ES-I3 (cell line): ENCODE results near the gene HBM.
"Not testable (repeated sequence)": the region's sequence is repeated elsewhere in the genome, so short reads cannot be mapped to it uniquely, and the experiment has no call there.

Experiments used
- H3K36me3 ChIP-seq: 2 replicates; pipeline ENCODE4 v1.6.1; 2013; ENCODE audit warnings: mild to moderate bottlenecking, low read length, control low read depth, moderate library complexity; ENCODE audit not compliant: insufficient read depth
- H3K4me1 ChIP-seq: 2 replicates; pipeline ENCODE4 v1.6.1; 2013; ENCODE audit warnings: mild to moderate bottlenecking, control low read depth, low read length; ENCODE audit not compliant: insufficient read depth
- H3K9ac ChIP-seq: 2 replicates; pipeline ENCODE4 v1.6.1; 2013; ENCODE audit warnings: low read depth, mild to moderate bottlenecking, low read length, moderate library complexity
- H3K9me3 ChIP-seq: 2 replicates; pipeline ENCODE4 v1.6.1; 2013; ENCODE audit warnings: mild to moderate bottlenecking, low read length, moderate library complexity; ENCODE audit not compliant: control insufficient read depth, insufficient read depth

Gene HBM

GRCh38 chr16:170088-170507 is 4.3 kb downstream of the HBM start:
- not testable (repeated sequence) for H3K36me3 ChIP-seq, H3K9ac ChIP-seq, H3K9me3 ChIP-seq, H3K4me1 ChIP-seq

- no peaks in the 10 kb centered on the region for H3K9me3 ChIP-seq
- no peaks in the 10 kb centered on the region for H3K36me3 ChIP-seq
- H3K9ac ChIP-seq, result no peak overlapping the region
- 0 out of 2 replicates have a peak, but pooled peaks cover 4% of the 10 kb centered on the region for H3K4me1 ChIP-seq
Measured at GRCh38 chr16:170788-171187, 5.0 kb downstream of the HBM start.

- not testable (repeated sequence) for H3K4me1 ChIP-seq, H3K9ac ChIP-seq, H3K9me3 ChIP-seq, H3K36me3 ChIP-seq
Measured at GRCh38 chr16:172374-172941, 6.7 kb downstream of the HBM start, which contains the start of gene HBA2. Gene HBA2 (plus strand): TSS chr16:172876. CDS start chr16:172913, 37 bp downstream.

- H3K9me3 ChIP-seq, H3K9ac ChIP-seq, H3K4me1 ChIP-seq, H3K36me3 ChIP-seq: not testable (repeated sequence)
Measured at GRCh38 chr16:173211-173854, 7.6 kb downstream of the HBM start.

- not testable (repeated sequence) for H3K4me1 ChIP-seq, H3K9me3 ChIP-seq, H3K9ac ChIP-seq, H3K36me3 ChIP-seq
Measured at GRCh38 chr16:173928-174769, 8.4 kb downstream of the HBM start.

GRCh38 chr16:175011-175949 is 9.5 kb downstream of the HBM start:
- Histone ChIP-seq H3K9me3 (no peaks in the 10 kb centered on the region), H3K4me1 (no peaks in the 10 kb centered on the region), H3K9ac (no peak overlapping the region), H3K36me3 (no peaks in the 10 kb centered on the region)

- not testable (repeated sequence) for H3K9me3 ChIP-seq, H3K36me3 ChIP-seq, H3K9ac ChIP-seq, H3K4me1 ChIP-seq
Measured at GRCh38 chr16:176006-176405, 10.2 kb downstream of the HBM start.

GRCh38 chr16:176477-177382 is 11.0 kb downstream of the HBM start, which contains the start of gene HBA1:
Gene HBA1 (plus strand): TSS chr16:176680. CDS start chr16:176717, 37 bp downstream.
- not testable (repeated sequence) for H3K9ac ChIP-seq, H3K9me3 ChIP-seq, H3K36me3 ChIP-seq, H3K4me1 ChIP-seq

- Histone ChIP-seq H3K9me3 (no peaks in the 10 kb centered on the region), H3K9ac (no peak overlapping the region), H3K4me1 (no peaks in the 10 kb centered on the region; the same call in 1 of the 2 replicates), H3K36me3 (no peaks in the 10 kb centered on the region)
Measured at GRCh38 chr16:177394-177822, 11.6 kb downstream of the HBM start.

GRCh38 chr16:177981-178667 is 12.3 kb downstream of the HBM start:
- Histone ChIP-seq H3K36me3 (no peaks in the 10 kb centered on the region), H3K4me1 (no peaks in the 10 kb centered on the region; the same call in 1 of the 2 replicates), H3K9me3 (no peaks in the 10 kb centered on the region), H3K9ac (no peak overlapping the region)

GRCh38 chr16:178668-179015 is 12.9 kb downstream of the HBM start:
- Histone ChIP-seq H3K9ac (no peak overlapping the region), H3K4me1 (no peaks in the 10 kb centered on the region; the same call in 1 of the 2 replicates), H3K9me3 (no peaks in the 10 kb centered on the region), H3K36me3 (no peaks in the 10 kb centered on the region)

- H3K9ac ChIP-seq, result no peak overlapping the region
Measured at GRCh38 chr16:179211-180092, 13.7 kb downstream of the HBM start.

More at GRCh38 chr16:179211-180092, 13.7 kb downstream of the HBM start:
- Histone ChIP-seq H3K9me3 (no peaks in the 10 kb centered on the region), H3K4me1 (no peaks in the 10 kb centered on the region; the same call in 1 of the 2 replicates), H3K36me3 (no peaks in the 10 kb centered on the region)
